Measurements from ENCODE around the gene CTAG1B.
"Not testable (repeated sequence)": the region's sequence is repeated elsewhere in the genome, so short reads cannot be mapped to it uniquely, and the experiment has no call there.

DNA sequence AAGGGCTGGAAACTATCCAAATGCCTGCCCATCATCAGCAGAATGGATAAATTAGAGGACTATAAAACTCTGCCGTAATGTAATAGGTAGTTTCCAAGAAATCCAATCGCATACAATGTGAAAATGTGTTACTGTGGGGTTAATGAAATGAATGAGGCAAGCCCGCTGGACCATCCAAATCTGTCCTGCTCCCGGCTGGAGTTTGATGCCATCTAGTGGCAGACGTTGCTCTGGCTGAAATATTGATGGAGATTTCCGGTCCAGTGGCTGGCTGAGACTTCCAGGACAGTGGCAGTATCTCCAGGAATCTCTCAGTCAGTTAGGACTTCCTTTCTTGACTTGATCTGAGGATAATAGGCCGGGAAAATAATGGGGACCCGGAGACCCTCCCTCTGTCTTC lies 36.1 kb downstream of the CTAG1B start:
- TF ChIP-seq, protein P1, sequence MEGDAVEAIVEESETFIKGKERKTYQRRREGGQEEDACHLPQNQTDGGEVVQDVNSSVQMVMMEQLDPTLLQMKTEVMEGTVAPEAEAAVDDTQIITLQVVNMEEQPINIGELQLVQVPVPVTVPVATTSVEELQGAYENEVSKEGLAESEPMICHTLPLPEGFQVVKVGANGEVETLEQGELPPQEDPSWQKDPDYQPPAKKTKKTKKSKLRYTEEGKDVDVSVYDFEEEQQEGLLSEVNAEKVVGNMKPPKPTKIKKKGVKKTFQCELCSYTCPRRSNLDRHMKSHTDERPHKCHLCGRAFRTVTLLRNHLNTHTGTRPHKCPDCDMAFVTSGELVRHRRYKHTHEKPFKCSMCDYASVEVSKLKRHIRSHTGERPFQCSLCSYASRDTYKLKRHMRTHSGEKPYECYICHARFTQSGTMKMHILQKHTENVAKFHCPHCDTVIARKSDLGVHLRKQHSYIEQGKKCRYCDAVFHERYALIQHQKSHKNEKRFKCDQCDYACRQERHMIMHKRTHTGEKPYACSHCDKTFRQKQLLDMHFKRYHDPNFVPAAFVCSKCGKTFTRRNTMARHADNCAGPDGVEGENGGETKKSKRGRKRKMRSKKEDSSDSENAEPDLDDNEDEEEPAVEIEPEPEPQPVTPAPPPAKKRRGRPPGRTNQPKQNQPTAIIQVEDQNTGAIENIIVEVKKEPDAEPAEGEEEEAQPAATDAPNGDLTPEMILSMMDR (IDR thresholded peaks at IDR 0.05; ENCODE audit: insufficient read depth, low read length, poor library complexity, severe bottlenecking): not testable (repeated sequence)
- not testable (repeated sequence) for TF ChIP-seq EZH2phosphoT487 (conservative IDR thresholded peaks at IDR 0.05; ENCODE audit: low read length)

All from SU-DHL-6 (cell line).